H9 (cell line): ENCODE results near the gene ANK3. TPM values are rescaled to one million over a fixed set of nuclear protein-coding genes. Genes with fewer than 3 reads are reported as not detected.
A peak's percentile ranks its signal among the peaks of the same experiment; 100 is the strongest.

ENCODE experiments used
- DNase-seq: peaks from one replicate; pipeline ENCODE4 v3.0.0-alpha.2; 2017
- H2AFZ ChIP-seq: one replicate; pipeline ENCODE4 v1.6.1; 2013; ENCODE audit warnings: mild to moderate bottlenecking, low read length, control low read depth, moderate library complexity
- H2AK5ac ChIP-seq: 2 replicates; pipeline ENCODE4 v1.6.1; 2013; ENCODE audit warnings: low read length, control low read depth, mixed read lengths; ENCODE audit not compliant: insufficient read length
- H2BK120ac ChIP-seq: one replicate; pipeline ENCODE4 v1.6.1; 2013; ENCODE audit warnings: low read depth, mild to moderate bottlenecking, low read length, control low read depth, inconsistent platforms; ENCODE audit not compliant: poor library complexity, severe bottlenecking
- H2BK12ac ChIP-seq: 2 replicates; pipeline ENCODE4 v1.6.1; 2013; ENCODE audit warnings: low read length, control low read depth, mixed read lengths, low read depth; ENCODE audit not compliant: insufficient read length
- H2BK15ac ChIP-seq: 2 replicates; pipeline ENCODE4 v1.6.1; 2013; ENCODE audit warnings: low read depth, low read length, control low read depth
- H2BK20ac ChIP-seq: one replicate; pipeline ENCODE4 v1.6.1; 2013; ENCODE audit warnings: low read depth, mild to moderate bottlenecking, low read length, control low read depth, inconsistent platforms; ENCODE audit not compliant: poor library complexity, severe bottlenecking
- H2BK5ac ChIP-seq: 2 replicates; pipeline ENCODE4 v1.6.1; 2013; ENCODE audit warnings: low read length, control low read depth, mixed read lengths; ENCODE audit not compliant: insufficient read length
- H3K14ac ChIP-seq: 2 replicates; pipeline ENCODE4 v1.6.1; 2013; ENCODE audit warnings: low read length, control low read depth; ENCODE audit not compliant: insufficient read depth
- H3K18ac ChIP-seq: 2 replicates; pipeline ENCODE4 v1.6.1; 2013; ENCODE audit warnings: low read depth, mild to moderate bottlenecking, mixed read lengths, low read length, control low read depth; ENCODE audit not compliant: insufficient read length
- H3K23ac ChIP-seq: 2 replicates; pipeline ENCODE4 v1.6.1; 2013; ENCODE audit warnings: low read length, control low read depth, mixed read lengths, low read depth; ENCODE audit not compliant: insufficient read length
- H3K23me2 ChIP-seq: 2 replicates; pipeline ENCODE4 v1.6.1; 2013; ENCODE audit warnings: low read depth, mild to moderate bottlenecking, mixed read lengths, low read length, control low read depth; ENCODE audit not compliant: insufficient read length, poor library complexity, severe bottlenecking
- H3K27ac ChIP-seq: 2 replicates; pipeline ENCODE4 v1.5.1; 2013; ENCODE audit warnings: low read length, control low read depth, mixed read lengths, low read depth; ENCODE audit not compliant: insufficient read length
- H3K27me3 ChIP-seq: 2 replicates; pipeline ENCODE4 v1.6.1; 2013; ENCODE audit warnings: low read length, control low read depth, inconsistent platforms; ENCODE audit not compliant: insufficient read depth
- H3K4ac ChIP-seq: 2 replicates; pipeline ENCODE4 v1.6.1; 2013; ENCODE audit warnings: low read depth, mild to moderate bottlenecking, control low read depth, inconsistent platforms, low read length, moderate library complexity
- H3K4me1 ChIP-seq: 2 replicates; pipeline ENCODE4 v1.6.1; 2013; ENCODE audit warnings: low read length, control low read depth, inconsistent platforms; ENCODE audit not compliant: insufficient read depth
- H3K4me2 ChIP-seq: 2 replicates; pipeline ENCODE4 v1.6.1; 2013; ENCODE audit warnings: low read length, control low read depth, mixed read lengths; ENCODE audit not compliant: insufficient read length, insufficient read depth
- H3K56ac ChIP-seq: 2 replicates; pipeline ENCODE4 v1.6.1; 2013; ENCODE audit warnings: low read depth, mild to moderate bottlenecking, mixed read lengths, low read length, control low read depth; ENCODE audit not compliant: insufficient read length
- H3K79me1 ChIP-seq: 2 replicates; pipeline ENCODE4 v1.6.1; 2013; ENCODE audit warnings: low read depth, mild to moderate bottlenecking, moderate library complexity, low read length, control low read depth, inconsistent platforms; ENCODE audit not compliant: insufficient read depth, poor library complexity, severe bottlenecking
- H3K79me2 ChIP-seq: 2 replicates; pipeline ENCODE4 v1.6.1; 2013; ENCODE audit warnings: low read length, control low read depth, inconsistent platforms; ENCODE audit not compliant: insufficient read depth
- H3K9ac ChIP-seq: 2 replicates; pipeline ENCODE4 v1.6.1; 2013; ENCODE audit warnings: low read length, control low read depth, mixed read lengths; ENCODE audit not compliant: insufficient read length; ENCODE audit errors: extremely low read depth
- H3K9me3 ChIP-seq: one replicate; pipeline ENCODE4 v1.6.1; 2013; ENCODE audit warnings: low read depth, low read length, inconsistent platforms; ENCODE audit not compliant: control insufficient read depth
- H3T11ph ChIP-seq: one replicate; pipeline ENCODE4 v1.6.1; 2013; ENCODE audit warnings: mild to moderate bottlenecking, low read length, control low read depth, inconsistent platforms
- H4K20me1 ChIP-seq: one replicate; pipeline ENCODE4 v1.6.1; 2013; ENCODE audit not compliant: control insufficient read depth, insufficient read length, insufficient read depth
- H4K5ac ChIP-seq: 2 replicates; pipeline ENCODE4 v1.6.1; 2013; ENCODE audit warnings: low read depth, mild to moderate bottlenecking, mixed read lengths, low read length, control low read depth; ENCODE audit not compliant: insufficient read length
- H4K8ac ChIP-seq: replicated peaks from 2 replicates; pipeline ENCODE4 v1.6.1; 2013; ENCODE audit warnings: low read length, control low read depth, mixed read lengths, low read depth; ENCODE audit not compliant: insufficient read length
- H4K91ac ChIP-seq: 2 replicates; pipeline ENCODE4 v1.6.1; 2013; ENCODE audit warnings: low read depth, mild to moderate bottlenecking, moderate library complexity, mixed read lengths, low read length, control low read depth; ENCODE audit not compliant: insufficient read length
- H3K27ac Mint-ChIP-seq, 3 experiments: 2 replicates in 2 of 3; 3 replicates in 1 of 3; pipeline ENCODE4 v1.8.0; 2020 to 2021; ENCODE audit warnings: mixed read lengths in 3 of 3, mild to moderate bottlenecking in 1 of 3, moderate library complexity in 1 of 3
- H3K27me3 Mint-ChIP-seq: 2 replicates; pipeline ENCODE4 v1.8.0; 2021; ENCODE audit warnings: low read depth, mild to moderate bottlenecking, moderate library complexity, mixed read lengths
- H3K36me3 Mint-ChIP-seq, 3 experiments: 2 replicates in 2 of 3; 3 replicates in 1 of 3; pipeline ENCODE4 v1.8.0; 2020 to 2021; ENCODE audit warnings: low read depth in 3 of 3, mixed read lengths in 3 of 3; ENCODE audit not compliant: insufficient read depth in 1 of 3
- H3K4me1 Mint-ChIP-seq, 2 experiments: 2 replicates each; pipeline ENCODE4 v1.8.0; 2020; ENCODE audit warnings: mixed read lengths in 2 of 2
- H3K4me3 Mint-ChIP-seq, 2 experiments: 2 replicates in 1 of 2; 3 replicates in 1 of 2; pipeline ENCODE4 v1.8.0; 2020 to 2021; ENCODE audit warnings: mild to moderate bottlenecking in 2 of 2, mixed read lengths in 2 of 2, moderate library complexity in 1 of 2
- H3K9me3 Mint-ChIP-seq, 2 experiments: 2 replicates in 1 of 2; 3 replicates in 1 of 2; pipeline ENCODE4 v1.8.0; 2020; ENCODE audit warnings: mild to moderate bottlenecking in 2 of 2, mixed read lengths in 2 of 2, moderate library complexity in 1 of 2
- WGBS: extraction: QIAGEN DNeasy Blood & Tissue Kit; methylation state at CpG from one replicate; pipeline ENCODE4 v1.1.7; 2013; ENCODE audit warnings: missing lambda C conversion rate, low lambda C conversion rate, mixed read lengths; ENCODE audit not compliant: insufficient read length; ENCODE audit errors: extremely low coverage; 5-methylcytosine and 5-hydroxymethylcytosine counted together
- total RNA-seq: library from RNA; stranded (reverse); gene quantifications from 2 replicates; pipeline ENCODE4 v1.2.1, GENCODE V29; 2021
- TF ChIP-seq, protein P1 (sequence below): fragments of 200-600 bp; sonication (generic); conservative IDR thresholded peaks from 3 replicates; pipeline ENCODE4 v1.8.0; 2021; ENCODE audit warnings: antibody characterized with exemption, mild to moderate bottlenecking

Gene ANK3
- total RNA-seq, 1 experiment from 2014 or later = 59.6 TPM

DNA sequence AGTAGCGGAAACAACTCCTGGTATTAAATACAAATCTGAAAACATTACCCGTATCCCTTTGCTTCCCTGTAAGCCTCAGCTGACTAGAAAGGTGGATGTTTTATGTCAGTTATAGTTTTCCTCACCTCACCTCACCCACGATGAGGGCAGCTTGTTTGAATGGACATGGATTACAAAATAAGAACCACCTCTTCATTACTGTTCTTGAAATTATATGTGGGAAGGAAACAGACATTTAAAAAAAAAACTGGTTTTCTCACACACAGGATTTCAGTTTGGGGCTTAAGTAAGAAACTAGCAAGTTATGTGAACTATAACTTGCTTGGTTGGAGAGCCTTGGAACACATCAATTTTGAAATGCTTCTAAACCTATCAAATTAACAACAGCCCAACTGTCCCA is 250.4 kb downstream of the ANK3 start:
- H3K79me1 ChIP-seq = no peaks in the 10 kb centered on the region
- H3K4me1 Mint-ChIP-seq = peaks cover 6 to 16% of the 10 kb centered on the region in 2 experiments

More for the DNA sequence above, 250.4 kb downstream of the ANK3 start:
- H2BK20ac ChIP-seq = no peak overlapping the region
- TF ChIP-seq, protein P1, sequence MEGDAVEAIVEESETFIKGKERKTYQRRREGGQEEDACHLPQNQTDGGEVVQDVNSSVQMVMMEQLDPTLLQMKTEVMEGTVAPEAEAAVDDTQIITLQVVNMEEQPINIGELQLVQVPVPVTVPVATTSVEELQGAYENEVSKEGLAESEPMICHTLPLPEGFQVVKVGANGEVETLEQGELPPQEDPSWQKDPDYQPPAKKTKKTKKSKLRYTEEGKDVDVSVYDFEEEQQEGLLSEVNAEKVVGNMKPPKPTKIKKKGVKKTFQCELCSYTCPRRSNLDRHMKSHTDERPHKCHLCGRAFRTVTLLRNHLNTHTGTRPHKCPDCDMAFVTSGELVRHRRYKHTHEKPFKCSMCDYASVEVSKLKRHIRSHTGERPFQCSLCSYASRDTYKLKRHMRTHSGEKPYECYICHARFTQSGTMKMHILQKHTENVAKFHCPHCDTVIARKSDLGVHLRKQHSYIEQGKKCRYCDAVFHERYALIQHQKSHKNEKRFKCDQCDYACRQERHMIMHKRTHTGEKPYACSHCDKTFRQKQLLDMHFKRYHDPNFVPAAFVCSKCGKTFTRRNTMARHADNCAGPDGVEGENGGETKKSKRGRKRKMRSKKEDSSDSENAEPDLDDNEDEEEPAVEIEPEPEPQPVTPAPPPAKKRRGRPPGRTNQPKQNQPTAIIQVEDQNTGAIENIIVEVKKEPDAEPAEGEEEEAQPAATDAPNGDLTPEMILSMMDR = no peak
- no peak overlapping the region; the same call in 1 of the 2 replicates for H3K4ac ChIP-seq
- no peak overlapping the region for H2BK15ac ChIP-seq
- peaks cover 6% of the 10 kb centered on the region; the same call in 1 of the 2 replicates for H3K4me1 ChIP-seq
- H4K8ac ChIP-seq = no peak overlapping the region
- Mint-ChIP-seq H3K27ac (peak overlapping the region in 2 of 3 experiments; percentile 82 to 86; a peak in 3 of 7 replicates), H3K36me3 (peaks cover 0 to 11% (median 4%) of the 10 kb centered on the region in 3 experiments; a peak in 3 of 7 replicates), H3K27me3 (no peaks in the 10 kb centered on the region), H3K9me3 (no peaks in the 10 kb centered on the region), H3K4me3 (no peak overlapping the region)
- peak overlapping the region; percentile 85 for H3K4me2 ChIP-seq
- H3K18ac ChIP-seq = no peak overlapping the region
- no peak overlapping the region for H2BK12ac ChIP-seq
- peak overlapping the region; percentile 66 for H2AK5ac ChIP-seq
- H3K9me3 ChIP-seq = no peaks in the 10 kb centered on the region
- no peaks in the 10 kb centered on the region for H3K79me2 ChIP-seq
- no peak overlapping the region for H2BK120ac ChIP-seq
- peak overlapping the region; percentile 98 for H3K27ac ChIP-seq
- peak overlapping the region; percentile 12 for H2BK5ac ChIP-seq
- no peak overlapping the region for H3K23ac ChIP-seq
- H4K91ac ChIP-seq = no peak overlapping the region
- H3K9ac ChIP-seq = peak overlapping the region; percentile 71
- no CpG with 5 or more reads among the region's 3 CpGs for WGBS
- no peaks in the 10 kb centered on the region for H3K27me3 ChIP-seq
- no peaks in the 10 kb centered on the region for H4K20me1 ChIP-seq
- no peak for DNase-seq
- H3K56ac ChIP-seq = no peak overlapping the region
- peaks cover 9% of the 10 kb centered on the region for H3K23me2 ChIP-seq
- no peak overlapping the region for H2AFZ ChIP-seq
- no peak overlapping the region for H3T11ph ChIP-seq
- H4K5ac ChIP-seq = no peak overlapping the region
- H3K14ac ChIP-seq = 0 out of 2 replicates have a peak overlapping the region, but pooled peaks have one; percentile 24
